Camera-type eye (tissue), 1 donor: ENCODE measurements around the gene RPS6KA2. TPM values are rescaled to one million over a fixed set of nuclear protein-coding genes. Genes with fewer than 3 reads are reported as not detected.

ENCODE experiments used
- total RNA-seq: library from RNA; depleted of rRNA; stranded (reverse); fragments of >200 nt; gene quantifications from one replicate; pipeline ENCODE4 v1.2.3, GENCODE V29; 2014

RPS6KA2 gene
- 37.1 TPM for total RNA-seq

GRCh38 chr6:166627033-166627874 lies at the start of gene RPS6KA2:
Gene RPS6KA2, minus strand, starts transcription at chr6:166627251. Its CDS starts 232 bp downstream, at chr6:166627019.

DNA sequence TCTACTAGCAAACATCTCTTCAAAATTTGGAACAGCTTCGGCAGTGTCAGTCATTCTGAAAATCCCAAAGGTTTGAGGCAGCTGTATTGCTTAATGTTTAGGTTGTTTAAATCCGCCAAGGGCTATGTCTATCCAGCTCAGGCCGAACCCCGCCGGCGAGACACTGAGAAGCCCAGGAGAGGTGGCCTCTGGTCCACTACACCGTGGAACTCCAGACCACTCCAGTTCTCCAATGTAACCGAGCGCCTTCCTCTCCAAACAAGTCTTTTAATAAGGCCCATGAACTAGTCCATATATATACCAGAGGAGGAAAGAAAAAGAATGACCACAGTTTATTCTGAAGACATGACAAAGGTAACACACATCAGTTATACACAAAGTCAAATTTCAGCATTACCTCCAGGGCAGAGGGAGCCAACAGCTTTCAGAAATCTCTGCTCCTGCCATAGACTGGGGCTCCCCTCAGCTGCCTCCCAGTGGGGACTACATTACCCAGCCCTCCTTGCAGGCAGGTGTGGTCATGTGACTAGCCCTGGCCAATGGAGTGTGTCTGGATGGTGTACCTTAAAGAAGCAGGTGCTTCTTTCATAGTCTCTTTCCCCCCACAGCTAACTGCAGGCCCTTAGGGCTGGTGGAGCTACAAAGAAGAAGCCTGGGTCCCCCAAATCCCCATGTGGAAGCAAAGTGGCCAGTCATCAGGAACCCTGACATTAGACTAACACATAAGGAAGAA lies 40.5 kb downstream of the RPS6KA2 start, which contains the start of gene RAMACL:
Gene RAMACL (minus strand): TSS at position 255 of the 733 bp plus-strand sequence. CDS start 201 bp downstream, at position 54.

DNA sequence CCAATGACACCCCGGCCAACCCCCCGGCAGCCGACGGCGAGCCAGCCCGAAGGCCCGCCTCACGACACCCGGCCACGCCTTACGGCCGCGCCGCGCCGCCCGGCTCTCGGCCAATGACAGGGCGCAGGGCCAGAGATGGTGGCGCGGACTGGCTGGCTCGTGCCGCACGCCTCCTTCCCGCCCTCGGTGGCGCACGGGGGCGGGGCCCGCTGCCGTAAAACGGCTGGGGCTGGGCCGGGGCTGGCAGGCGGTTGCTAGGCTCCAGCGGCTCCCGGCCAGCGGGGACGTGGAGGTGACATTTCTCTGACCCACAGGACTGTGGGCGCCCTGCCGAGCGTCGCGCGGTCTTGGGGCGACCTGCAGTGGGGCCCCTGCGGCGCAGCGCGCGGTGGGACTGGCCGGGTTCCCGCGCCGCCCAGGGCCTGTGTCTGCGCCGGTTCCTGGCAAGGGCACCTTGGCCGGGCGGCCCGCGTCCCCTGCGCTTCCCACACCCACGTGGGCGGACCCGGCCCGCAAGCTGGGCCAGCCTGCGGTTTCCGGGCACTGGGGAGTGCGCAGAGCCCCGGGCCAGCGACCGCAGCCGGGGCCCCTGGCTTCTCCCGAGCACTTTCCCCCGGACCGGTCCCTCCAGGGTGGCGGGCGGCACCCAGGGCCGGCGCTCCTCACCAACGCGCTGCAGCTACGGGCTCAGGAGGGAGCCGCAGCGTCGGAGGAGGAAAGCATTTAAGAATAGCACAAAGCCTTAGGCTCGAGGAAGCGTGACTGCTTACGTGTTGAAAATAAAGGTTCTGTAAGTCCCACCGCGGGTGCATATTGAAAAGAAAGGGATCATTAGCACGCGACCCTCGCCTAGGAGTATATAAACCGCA lies 243.9 kb downstream of the RPS6KA2 start, which contains the start of gene MPC1:
Gene MPC1 (minus strand): TSS at position 8 of the 869 bp plus-strand sequence. CDS start 64 bp downstream, outside the sequence.

Other genes with a start within 250 kb of the RPS6KA2 start
- 41.2 TPM for gene MPC1, start 244.3 kb downstream of the RPS6KA2 start, total RNA-seq
- 5.2 TPM for gene RAMACL, start 40.6 kb downstream of the RPS6KA2 start, total RNA-seq